HG03378 (cell line): ENCODE results near the gene ANKDD1A.
A peak's percentile ranks its signal among the peaks of the same experiment; 100 is the strongest.

Experiments used
- ATAC-seq: cut with Tn5 transposase; IDR thresholded peaks from one replicate; pipeline ENCODE4 v1.9.1; 2021; ENCODE audit warnings: mild to moderate bottlenecking, moderate library complexity; ENCODE audit not compliant: unreplicated experiment

The ANKDD1A gene

DNA sequence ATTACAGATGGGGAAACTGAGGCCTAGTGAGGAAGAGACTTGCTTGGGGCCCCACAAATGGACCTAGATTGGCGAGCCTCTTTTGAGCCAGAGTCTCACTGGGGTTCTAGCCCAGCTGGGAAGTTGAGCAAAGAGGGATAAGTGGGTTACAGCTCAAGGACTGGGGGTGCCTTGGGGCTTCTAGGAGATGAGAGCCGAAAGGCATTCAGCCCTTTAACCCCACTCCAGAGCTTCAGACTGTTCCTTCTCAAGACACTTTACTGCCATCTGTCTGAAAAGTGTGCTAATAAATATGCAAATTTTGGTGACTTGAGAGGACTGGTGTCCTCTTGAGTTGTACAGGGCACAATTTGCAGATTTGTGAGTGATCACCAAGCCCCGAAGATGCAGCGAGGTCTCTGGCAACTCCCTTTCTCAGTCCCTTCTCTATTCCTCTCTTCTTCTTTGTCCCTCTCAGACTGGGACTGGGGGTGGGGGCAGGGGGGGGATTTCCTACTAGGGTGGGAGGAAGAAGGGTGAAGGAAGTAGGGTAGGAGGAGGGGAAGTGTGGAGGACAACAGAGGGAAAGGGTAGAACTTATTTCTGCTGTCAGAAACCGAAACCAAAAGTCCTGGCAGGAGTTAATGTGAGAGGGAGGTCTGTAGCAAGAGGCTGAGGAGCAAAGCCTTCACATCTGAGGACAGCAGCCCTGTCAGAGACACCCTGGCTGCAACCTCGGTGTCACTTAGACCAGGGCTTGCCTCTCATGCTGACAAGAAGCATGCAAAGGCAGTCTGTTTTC is 16.2 kb upstream of the ANKDD1A start:
- peak; percentile 35 for ATAC-seq

DNA sequence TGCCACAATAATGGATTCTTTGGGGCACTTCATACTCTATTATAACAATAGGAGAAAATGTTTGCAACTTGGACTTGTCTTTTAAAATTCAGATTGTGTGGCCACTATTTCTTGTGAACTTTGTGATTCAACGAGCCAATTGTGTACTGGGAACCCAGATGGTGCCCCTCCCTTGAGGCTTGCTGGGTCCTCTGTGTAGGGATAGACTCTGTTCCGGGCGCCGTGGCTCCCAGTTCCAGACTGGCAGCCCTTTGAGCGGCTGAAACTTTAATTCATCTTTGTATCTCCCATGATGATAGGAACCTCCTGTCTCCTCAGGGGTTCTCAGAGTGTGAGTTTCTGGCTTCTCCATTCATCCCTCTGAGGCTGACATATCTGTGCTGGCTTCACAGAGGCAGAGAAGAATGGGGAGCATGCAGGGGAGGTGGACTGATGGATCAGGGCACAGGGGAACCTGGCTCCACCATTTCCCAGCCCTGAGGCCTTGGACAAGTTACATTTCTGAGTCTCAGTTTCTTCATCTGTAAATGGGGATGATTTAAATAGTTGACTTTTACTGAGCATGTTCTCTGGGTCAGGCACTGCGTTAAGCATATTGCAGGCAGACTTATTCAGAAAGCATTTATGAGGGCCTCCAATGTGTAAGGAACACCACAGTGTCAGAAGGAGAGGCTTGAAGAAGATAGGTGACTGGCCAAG is 15.2 kb upstream of the ANKDD1A start:
- no peak for ATAC-seq

DNA sequence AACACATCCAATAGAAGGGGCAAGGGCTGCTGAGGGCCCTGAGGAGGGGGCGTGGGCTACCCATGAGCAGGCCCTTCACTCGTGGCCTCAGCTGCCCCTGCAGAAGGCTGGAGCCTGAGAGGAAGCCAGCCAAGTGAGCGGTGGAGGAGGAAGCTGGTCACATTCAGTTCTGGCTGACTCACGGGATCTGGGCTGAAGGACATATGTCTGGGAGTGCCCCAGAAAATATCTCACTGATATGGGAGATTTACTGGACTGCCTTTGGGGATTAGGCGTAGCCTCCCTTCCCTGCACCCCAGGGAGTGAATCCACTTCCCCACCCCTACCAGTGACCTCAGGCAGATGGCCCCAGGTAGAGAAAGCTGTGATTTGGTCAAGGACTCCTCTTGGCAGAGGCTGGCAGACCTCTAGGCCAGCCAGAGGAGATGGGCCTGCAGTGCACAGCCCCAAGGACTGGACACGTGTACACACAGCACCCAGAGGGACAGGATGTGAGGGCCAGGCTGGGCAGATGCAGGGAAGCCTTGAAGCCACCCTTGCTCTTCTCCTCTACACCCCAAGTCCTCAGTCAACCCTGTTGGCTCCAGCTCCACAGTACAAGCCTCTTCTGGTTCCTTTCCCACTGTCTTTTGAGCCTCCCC is 14.2 kb upstream of the ANKDD1A start:
- ATAC-seq: no peak

DNA sequence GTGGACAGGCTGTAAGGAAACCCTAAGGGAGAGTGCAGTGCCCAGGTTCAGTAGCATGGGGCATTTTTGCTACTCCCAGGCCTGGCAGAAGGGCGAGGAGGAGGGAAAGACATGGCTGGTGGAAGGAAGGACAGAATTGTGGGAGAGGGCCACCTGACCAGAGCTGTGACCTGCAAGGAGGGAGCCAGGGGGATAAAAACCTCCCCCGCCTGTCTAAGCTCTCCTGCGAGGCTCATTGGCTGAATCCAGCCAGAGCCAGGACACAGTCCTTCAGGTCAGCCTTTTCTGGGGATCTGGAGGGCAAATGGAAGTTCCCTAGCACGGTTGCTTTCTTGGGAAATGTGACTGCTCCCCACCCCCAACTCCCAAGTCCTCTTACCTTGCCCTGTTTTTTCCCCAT is 13.3 kb upstream of the ANKDD1A start:
- no peak for ATAC-seq

DNA sequence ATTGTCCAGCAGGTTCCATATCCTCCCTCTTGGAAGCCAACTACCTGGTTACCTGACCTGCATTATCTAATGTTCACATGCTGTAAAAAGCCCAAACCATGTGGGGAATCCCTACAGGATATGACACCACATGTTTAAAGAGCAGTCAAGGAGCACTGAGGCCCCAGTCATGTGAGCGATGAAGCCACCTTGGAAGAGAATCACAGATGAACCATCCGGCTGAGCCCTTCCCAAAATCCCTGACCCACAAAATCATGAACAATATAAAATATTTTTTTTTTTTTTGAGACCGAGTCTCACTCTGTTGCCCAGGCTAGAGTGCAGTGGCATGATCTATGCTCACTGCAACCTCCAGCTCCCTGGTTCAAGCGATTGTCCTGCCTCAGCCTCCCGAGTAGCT is 10.6 kb upstream of the ANKDD1A start:
- no peak for ATAC-seq

DNA sequence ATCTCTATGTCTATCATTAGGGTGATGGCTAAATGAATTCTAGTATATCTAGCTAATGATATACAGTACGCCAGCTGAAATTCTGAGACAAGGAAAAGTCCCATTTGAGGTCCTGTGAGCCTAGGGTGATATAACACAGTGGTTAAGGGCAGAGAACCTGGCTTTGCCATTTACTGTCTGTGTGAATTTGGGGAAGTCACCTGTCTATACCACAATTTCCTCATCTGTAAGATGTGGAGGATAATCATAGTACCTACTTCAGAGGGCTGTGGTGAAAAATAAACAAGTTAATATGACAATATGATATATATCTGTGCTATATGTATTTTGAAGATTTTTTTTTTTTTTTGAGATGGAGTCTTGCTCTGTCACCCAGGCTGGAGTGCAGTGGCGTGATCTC is 9.8 kb upstream of the ANKDD1A start:
- ATAC-seq: no peak

DNA sequence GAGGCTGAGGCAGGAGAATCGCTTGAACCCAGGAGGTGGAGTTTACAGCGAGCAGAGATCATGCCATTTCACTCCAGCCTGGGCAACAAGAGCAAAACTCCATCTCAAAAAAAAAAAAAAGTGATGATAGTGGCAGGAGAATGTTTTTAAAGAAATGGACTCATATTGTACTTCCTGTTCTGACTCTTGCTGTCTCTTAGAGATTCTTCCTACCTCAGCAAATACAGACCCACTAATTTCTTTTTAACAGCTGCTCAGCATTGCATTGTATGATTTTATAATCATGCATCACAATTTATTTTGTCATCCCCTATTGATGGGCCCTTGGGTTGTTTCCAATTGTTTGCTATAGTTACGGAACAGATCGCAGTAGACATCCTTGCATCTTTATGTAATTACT is 8.8 kb upstream of the ANKDD1A start:
- no peak for ATAC-seq

DNA sequence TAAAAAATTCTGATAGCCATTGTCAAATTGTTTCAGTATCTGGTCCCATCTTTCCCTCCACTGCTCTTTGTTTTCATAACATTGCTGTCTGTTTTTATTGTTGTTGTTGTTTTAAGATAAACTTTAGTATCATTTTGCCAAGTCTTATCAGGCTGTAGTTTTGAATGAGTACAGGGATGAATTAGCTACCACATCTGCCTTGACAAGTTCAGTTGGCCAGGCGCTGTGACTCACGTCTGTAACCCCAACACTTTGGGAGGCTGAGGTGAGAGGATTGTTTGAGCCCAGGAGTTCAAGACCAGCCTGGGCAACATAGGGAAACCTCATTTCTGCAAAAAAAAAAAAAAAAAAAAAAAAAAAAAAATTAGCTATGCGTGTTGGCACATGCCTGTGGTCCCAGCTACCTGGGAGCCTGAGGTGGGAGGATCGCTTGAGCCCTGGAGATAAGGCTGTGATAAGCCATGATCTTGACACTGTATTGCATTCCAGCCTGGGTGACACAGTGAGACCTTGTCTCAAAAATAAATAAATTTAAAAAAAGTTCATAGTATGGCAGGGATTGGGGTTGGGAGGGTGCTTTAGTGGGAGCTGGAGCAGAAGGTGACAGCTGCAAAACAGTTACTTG is 8.3 kb upstream of the ANKDD1A start:
- no peak for ATAC-seq

DNA sequence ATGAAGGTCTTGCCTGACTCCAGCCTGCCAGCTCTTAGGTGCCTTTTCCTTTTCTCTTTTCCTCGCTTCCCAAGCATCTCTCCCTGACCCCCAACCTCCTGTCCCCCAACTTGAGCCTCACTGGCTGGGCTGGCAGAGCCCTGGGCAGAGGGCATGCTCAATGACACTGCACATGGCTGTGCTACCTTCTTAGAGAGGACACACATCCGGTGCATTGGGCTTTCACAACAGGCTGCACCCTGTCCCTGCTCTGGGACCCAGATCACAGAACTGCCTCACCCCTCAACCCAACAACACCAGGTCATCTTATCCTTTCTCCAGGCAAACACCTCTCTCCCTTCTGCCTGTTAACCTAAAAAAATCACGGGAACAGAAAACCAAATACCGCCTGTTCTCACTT is 7.5 kb upstream of the ANKDD1A start:
- ATAC-seq: no peak

DNA sequence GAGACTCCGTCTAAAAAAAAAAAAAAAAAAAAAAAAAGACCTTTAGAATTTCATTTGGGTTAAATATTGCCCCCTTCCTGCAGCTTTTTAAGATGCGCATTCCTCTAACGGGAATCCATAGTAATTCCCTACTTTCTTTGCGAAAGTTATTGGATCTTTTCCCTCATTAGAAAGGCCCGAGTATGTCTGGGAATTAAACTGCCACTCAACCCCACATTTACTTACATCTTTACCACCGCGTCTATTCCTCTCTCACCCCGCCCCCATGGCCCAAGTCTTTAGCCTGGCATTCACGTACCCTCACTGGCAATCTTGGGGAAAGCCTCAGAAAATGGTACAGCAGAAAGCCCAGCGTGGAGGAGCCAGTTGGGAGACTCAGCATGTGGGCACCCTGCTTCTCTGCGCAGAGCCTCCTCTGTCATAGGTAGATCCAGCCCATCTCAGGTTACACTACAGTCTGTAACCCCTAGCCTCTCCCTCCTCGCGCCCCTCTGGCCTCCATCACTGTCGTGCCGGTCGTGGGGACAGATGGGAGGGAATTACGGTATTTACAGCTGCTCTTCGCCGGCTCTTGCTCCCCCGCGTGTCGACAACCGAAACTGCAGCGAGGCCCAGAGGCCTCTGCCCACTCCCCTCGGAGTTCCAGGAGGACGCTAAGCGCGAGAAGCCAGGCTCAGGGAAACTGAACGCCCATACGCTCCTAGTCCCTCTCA is 6.4 kb upstream of the ANKDD1A start:
- no peak for ATAC-seq

DNA sequence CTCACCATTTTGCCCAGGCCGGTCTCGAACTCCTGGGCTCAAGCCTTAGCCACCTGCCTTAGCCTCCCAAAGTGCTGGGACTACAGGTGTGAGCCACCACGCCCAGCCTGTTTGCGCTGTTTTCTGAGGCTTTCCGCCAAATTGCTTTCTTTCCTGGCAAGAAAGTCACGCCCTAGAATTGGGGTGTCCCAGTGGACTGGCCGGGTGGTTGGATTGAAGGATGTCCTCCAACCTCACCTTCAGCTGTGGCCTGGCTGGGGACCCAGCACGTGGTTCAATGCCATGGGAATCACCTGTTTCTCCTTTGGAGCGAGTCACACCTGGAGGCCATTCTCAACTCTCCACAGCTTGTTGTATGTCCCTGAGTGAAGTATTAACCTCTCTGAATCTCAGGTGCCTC is 5.8 kb upstream of the ANKDD1A start:
- ATAC-seq: no peak

DNA sequence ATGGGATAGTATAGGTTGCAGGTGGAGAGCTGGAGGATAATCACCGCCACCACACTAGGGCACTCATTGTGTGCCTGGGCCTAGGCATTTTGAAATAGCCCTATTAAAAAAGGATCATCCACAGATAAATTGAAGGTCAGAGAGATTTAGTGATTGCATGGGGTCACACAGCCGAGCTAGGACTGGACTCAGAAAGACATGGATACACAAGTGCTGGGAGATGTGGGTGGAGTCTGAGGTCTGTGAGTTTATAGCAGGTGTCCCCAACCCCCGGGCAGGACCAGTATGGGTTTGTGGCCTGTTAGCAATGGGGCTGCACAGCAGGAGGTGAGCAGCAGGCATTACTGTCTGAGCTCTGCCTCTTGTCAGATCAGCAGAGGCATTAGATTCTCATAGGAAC is 5.3 kb upstream of the ANKDD1A start:
- no peak for ATAC-seq

DNA sequence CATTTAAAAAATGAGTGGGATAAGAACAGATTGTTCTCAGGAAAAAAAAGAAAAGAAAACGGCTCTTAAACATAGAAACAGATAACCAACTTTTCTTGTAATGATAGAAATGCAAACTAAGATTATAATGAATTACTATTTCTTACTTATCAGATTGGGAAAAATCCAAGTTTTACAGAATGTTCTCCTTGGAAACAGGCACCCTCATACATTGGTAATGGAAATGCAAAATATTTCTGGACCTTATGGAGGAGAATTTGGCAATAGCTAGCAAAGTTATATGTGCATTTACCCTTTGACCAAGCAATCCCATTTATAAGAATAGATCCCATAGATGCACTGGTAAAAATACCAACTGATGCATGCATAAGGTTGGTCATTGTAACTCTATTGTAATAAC is 3.7 kb upstream of the ANKDD1A start:
- ATAC-seq: no peak

DNA sequence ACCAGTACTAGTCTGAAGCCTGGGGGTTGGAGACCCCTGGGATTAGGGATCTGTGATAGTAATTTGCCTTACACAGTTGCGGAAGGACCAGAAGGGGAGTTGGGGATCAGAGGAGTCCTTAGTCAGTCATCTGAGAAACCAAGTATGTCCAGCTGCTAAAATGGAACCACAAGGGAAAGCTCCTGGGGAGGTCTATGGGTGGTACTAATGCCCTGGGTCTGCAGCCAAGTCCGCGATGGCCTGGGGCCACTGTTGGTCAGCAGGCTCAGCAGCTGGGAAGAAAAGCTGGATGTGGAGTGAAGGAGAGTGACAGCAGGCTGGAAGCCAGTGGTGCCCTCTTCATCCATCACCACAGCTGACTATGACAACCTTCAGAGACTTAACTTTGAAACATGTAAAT is 2.2 kb upstream of the ANKDD1A start:
- no peak for ATAC-seq

DNA sequence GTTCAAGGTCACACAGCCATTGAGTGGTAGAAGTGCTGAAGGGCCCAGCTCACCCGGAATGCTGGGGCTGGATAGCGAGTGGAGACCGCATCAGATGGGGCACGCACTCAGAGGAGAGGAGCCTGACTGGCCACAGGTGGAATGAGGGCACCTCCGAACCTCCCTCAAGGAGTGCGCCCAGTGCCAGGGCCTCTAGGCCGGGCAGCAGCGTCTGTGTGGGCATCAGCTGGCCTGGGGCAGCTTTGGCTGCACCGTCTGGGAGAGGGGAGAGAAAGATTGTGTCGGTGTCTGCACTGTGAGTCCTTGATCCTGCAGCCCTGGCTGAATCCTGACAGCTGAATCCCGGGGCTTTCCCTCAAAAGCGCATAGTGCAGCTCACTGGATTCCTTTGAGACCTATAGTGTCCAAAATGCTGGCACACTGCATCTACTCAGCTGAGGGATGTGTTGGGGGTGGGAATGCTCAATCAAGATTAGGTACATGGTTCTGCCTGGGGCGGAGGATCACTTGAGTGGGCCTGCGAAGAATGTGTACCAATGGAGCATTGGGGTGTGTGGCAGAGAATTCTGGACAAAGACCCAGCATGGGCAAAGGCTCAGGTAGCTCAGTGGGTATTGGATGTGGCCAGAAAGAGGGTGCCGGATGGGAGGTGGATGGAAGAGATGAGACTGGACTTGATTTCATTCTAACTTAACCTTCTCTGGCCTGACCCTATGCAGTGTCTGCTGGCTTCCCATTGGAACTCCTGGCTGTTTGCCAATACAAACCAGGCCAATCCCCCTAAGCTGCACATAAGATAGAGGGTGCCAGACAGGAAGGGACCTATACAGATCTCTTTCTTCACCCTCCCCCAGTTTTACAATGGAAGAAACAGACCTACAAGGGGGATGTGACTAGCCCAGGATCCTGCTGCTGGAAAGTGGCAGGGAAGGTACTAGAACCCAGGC is 950 bp downstream of the ANKDD1A start:
- no peak for ATAC-seq

DNA sequence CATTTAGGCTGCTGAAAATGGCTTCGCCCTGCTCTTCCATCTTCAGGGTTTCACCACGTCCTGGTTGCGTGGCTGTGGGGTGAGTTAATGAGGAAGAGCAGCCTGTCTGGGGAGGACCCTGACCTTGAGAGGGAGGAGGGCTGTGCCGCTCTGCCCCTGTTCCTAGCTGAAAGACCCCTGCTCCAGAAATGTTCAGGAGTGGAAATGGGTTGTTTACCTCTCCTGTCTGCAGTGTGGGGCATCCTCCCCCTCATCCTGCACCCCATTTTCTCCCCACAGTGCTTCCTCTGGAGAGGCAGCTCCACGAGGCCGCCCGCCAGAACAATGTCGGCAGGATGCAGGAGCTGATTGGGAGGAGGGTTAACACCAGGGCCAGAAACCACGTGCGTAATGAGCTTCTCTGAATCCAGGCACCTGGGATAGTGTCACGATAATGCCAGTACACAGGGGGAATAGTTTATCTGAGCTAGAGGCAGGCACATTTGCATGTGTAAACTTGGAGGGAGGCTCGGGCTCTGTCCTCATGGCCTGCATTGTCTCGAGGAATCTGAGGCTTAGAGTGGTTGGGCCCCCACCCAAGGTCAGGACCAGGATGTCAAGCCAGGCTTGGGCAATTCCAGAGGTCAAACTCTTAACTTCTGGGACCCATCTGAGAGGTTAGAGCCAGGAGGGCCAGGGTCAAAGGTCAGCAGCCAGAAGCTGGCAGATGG is 4.0 kb downstream of the ANKDD1A start:
- no peak for ATAC-seq

DNA sequence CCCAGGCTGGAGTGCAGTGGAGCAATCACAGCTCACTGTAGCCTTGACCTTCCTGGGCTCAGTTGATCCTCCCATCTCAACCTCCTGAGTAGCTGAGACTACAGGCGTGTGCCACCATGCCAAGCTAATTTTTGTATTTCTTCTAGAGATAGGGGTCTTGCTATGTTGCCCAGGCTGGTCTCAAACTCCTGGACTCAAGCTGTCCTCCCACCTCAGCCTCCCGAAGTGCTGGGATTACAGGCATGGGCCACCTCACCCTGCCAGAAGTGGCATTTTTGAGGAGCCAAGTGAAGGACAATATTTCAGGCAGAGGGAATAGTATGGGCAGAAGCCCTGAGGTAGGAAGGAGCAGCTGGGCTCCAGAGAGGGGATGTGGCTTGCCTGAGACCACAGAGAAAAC is 4.7 kb downstream of the ANKDD1A start:
- no peak for ATAC-seq

DNA sequence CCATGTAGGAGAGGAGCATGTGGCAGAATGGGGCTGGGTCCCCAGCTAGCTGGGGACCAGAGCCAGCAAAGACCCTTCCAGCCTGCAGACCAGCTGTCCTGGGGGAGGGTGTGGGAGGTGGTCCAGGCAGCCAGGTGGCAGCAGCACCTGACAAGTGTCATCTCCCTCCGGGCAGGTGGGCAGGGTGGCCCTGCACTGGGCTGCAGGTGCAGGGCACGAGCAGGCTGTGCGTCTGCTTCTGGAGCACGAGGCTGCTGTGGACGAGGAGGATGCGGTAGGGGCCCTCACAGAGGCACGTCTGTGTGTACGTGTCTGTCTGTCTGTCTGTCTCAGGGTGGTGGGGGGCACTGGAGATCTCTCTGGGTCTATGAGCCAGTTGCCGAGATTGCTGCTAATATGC is 5.5 kb downstream of the ANKDD1A start:
- no peak for ATAC-seq

DNA sequence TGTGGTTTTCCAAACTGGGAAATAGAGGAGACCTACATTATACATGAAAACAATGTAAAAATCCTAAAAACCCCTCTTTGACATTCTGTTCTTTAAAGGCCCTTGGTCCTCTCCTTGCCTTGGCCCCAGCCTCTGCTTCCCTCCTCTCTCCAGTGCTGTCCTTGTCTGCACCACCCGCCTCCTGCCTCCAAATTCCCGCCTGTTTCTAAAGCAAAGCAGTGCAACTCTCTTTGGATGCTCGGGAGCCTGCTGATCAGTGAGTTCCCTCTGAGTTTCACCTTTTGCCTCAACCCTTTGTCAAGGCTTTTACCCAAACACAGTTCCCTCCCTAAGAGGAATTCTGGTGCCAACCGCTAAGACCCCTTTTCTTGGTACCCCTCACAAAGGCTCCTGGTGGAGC is 8.0 kb downstream of the ANKDD1A start:
- no peak for ATAC-seq
